ENCODE measurements around the gene EBPL.
"Not testable (repeated sequence)": the region's sequence is repeated elsewhere in the genome, so short reads cannot be mapped to it uniquely, and the experiment has no call there.

Gene EBPL

DNA sequence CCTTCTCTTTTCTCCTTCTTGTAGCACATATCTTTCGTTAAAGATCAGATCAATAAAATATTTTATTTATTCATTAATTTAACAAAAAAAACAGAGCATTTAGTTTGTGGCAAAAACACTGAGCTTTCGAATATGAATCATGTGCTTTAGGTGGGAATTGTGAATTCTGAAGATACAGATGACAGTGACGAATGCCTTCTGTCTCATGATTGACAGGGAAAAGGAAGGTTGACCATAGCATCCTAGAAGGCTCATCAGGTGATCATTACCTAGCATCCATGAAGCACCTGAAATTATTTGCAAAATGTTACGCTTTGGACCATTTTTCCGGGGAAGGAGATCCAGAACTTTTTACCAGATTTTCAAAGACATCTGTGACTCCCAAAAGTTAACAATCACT, 59.1 kb downstream of the EBPL start:
- DNase-seq = no peak

DNA sequence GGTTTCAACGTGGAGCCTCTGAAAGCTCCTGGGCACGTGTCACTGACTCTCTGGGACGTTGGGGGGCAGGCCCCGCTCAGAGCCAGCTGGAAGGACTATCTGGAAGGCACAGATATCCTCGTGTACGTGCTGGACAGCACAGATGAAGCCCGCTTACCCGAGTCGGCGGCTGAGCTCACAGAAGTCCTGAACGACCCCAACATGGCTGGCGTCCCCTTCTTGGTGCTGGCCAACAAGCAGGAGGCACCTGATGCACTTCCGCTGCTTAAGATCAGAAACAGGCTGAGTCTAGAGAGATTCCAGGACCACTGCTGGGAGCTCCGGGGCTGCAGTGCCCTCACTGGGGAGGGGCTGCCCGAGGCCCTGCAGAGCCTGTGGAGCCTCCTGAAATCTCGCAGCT, 60.7 kb downstream of the EBPL start:
- no peak for DNase-seq

DNA sequence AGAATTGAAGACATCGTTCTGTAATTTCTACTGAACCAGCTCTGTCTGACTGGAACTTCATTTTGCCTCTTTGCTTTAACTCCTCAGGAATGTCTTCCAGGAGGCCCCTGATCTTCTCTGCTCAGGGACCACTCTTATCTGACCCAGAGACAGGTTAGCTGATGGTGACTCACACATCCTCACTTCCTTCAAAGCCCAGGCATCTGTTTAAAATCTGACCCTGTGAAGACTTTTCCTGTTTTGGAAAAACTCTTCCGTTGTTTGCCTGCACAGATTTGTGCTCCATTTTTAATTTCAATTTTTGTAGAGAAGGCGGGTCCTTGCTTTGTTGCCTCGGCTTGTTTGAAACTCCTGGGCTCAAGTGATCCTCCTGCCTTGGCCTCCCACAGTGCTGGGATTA, 61.3 kb downstream of the EBPL start:
- no peak for DNase-seq

DNA sequence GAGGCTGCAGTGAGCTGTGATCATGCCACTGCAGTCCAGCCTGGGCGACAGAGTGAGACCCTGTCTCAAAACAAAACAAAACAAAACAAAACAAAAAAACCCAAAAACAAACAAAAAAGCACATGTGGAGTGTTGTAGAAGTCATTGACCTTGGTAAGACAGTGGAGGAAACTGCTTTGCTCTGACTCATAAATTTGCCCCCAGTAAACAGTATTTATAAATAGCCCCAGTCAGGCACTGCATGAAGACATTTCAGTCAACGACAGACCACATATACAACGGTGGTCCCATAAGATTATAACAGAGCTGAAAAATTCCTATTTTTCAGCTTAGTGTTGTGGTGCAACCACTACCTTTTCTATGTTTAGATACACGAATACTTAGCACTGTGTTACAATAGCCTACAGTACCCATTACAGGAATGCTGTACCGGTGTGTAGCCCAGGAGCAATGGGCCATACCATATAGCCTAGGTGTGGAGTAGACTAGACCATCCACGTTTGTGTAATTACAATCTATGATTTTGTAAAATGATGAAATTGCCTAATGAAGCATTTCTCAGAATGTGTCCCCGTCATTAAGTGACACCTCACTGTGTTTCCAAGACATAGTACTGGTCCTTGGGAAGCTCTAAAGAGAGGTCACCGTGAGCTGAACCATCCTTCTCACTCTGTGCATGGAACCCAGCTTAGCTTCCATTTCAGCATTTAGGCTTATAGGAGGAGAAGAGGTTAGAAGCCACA, 61.9 kb downstream of the EBPL start:
- no peak for DNase-seq

DNA sequence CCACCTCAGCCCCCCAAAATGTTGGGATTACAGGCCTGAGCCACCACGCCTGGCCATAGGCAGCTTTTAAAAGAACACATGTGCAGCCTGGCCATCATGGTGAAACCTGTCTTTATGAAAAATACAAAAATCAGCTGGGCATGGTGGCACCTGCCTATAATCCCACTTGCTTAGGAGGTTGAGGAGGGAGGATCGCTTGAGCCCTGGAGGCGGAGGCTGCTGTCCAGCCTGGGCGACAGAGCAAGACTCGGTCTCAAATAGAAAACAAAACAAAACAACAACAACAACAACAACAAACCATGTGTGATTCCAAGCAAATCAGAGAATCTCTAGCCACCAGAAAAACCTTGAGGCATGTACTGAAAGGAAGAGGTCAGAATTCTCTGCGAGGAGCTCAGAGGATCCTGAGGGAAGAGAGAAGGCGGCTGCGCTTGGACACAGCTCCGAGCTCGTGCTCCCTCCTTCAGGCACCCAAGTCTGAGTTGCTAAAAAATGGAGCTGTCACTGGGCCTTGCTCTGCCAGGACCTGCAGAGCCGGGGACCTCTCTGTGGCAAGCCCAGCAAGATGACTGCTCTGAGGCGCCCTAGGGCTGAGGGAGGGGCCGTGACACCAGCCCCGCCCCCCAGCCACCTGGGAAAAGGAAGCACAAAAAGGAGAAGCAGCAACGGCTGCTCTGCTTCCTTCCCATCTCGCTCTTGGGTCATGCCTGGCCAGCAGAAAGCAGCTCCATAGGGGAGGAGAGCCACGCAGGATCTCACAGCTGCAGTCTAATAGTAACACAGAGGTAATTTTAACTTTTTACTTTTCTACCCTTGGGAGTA, 63.2 kb downstream of the EBPL start, which contains the start of gene ARL11:
Gene ARL11 (plus strand): TSS at position 677 of the 822 bp plus-strand sequence. CDS start 1,941 bp downstream, outside the sequence.
- peak; percentile 93 for DNase-seq

DNA sequence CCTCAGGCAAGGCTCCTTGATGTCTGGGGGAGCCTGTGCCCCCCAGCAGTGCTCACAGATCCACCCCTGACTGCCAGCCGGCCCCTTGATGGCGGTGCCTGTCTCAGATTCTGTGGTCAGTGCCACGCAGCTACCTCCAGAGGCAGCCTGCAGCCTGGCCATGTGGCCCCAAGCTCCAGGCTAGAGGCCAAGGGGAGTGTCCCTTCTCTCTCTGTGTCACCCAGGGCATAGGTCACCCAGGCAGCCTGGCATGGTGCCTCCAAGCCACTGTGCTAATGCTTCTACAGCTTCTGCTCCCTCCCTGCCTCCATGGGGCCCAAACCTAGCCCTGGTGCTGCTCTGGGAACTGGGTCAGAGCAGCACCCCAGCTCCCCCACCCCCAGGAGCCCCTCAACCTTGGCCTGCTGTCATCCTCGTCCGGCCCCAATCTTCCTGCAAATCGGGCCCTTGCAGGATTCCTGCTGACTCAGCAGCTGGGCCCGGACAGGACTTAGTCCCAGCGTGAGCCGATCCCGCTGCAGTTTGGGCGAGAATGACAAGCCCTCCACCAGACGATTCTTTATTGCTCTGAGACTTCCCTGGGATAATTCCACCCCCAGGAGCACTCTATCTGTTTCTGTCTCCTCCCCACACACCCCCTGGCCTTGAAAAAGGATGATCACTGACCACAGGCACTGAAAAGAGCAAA, 65.8 kb downstream of the EBPL start:
- no peak for DNase-seq

DNA sequence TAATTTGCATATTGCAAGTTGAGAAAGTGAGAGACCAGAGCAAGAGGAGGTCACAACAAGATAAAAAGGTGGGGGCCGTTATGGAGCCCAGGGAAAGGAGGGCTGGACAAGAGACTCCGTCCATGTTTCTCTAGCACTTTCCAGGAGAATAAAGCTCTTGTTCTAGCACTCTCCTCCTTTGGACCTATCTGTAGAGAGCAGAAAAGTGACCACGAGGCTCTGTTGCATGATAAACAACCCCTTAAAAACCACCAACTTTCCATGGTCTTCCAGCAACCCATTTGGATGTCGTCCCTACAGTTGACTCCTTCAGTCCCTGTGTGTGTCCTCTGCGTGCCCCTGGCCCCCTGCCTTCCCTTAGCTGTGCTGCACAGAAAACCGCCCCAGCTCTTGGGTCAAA, 67.1 kb downstream of the EBPL start:
- DNase-seq = no peak

DNA sequence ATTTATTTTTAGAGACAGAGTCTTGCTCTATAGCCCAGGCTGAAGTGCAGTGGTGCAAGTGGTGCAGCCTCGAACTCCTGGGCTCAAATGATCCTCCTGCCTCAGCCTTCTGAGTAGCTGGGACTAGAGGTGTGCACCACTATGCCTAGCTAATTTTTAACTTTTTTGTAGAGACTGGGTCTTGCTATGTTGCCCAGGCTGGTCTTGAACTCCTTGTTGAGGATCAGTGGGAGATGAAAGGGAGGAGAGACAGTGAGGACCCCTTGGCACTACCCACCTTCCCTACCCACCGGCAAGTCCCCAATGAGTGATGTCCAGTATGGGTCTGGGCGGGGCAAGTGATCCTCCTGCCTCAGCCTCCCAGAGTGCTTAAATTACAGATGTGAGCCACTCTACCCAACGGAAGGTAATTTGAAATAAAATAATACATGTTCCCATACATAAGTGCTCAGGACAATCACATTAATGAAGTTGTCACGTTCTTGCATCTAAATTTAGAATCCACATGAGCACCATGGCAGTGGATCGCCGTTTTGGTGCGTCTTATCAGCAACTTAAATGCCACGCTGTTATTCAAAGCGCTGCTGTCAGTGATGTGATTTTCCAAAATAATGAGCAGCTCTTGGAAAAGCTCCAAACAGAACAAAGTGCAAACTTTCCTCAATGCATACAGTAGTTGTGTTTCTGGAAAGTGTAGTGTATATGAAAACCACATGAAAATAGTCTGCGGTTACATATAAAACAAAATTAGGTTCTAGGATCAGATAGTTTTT, 68.9 kb downstream of the EBPL start:
- no peak for DNase-seq

DNA sequence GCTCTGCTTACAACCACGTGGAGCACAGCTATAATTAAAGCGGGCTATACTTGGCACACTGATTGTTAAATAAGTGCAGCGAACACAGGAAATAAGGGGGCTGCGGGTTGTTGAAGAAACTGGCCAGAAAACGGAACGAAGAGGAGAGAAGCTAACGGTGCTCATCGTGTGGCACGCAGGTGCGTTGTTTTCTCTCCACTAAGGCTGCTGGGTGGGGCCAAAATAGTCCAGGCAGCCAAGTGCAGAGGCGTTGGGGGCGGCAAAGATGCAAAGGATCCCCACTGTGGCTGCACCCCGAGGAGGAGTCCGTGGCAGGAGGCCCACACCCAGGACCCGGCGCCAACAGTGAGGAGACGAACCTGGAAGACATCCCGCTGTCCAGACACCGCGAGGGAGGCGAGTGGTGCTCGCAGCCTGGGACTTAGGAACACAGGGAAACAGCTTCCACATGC, 71.1 kb downstream of the EBPL start:
- no peak for DNase-seq

DNA sequence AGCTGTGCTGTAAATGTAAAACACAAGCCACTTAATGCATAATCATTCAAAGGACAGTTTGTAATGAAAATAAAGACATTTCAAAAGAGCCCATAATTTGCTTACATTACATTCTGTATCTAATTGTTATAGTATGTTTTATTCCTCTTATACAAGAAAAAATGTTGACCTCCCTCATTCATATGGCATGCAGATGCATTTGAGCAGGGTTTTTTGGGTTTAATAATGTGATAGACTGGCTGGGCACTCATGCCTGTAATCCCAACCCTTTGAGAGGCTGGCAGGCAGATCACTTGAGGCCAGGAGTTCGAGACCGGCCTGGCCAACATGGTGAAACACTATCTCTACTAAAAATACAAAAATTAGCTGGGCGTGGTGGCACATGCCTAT, 74.6 kb downstream of the EBPL start:
- DNase-seq = no peak

DNA sequence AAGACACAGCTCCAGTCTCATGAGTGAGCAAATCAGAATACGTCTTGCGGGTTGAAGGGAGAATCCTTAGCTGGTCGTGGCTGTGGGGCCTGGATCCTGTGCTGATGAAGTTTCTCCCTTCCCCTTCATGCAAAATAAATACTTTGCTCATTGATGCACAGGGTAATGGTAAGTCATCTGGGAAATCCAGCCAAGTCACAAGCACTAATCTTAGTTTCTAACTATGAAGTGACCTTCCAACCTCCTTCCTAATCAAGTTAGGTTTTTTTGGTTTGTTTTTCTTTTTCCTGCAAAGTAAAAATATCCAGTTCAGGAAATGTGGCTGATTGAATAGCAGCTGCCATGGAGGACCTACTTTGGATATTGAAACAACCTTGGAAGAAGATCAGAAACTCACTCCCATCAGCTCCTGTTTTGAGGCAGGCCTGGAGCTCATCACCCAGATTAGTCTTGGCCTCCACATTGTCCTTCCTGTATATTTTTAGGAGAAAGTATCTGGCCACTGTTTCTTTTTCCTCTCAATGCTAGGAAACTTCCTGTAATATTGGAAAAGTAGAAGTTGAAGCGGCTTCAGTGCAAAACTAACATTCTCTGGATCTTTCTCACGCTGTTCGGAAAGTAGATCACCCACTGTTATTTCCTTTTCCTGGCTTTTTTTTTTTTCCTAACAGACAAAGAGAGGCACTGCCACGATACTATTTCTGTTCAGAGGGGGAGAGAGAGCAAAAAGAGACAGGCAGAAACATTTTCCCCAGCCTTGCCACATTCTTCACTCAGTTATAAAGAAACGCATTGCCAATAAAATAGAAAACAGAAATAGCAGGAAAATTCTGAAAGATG, 75.2 kb downstream of the EBPL start:
- DNase-seq = no peak

DNA sequence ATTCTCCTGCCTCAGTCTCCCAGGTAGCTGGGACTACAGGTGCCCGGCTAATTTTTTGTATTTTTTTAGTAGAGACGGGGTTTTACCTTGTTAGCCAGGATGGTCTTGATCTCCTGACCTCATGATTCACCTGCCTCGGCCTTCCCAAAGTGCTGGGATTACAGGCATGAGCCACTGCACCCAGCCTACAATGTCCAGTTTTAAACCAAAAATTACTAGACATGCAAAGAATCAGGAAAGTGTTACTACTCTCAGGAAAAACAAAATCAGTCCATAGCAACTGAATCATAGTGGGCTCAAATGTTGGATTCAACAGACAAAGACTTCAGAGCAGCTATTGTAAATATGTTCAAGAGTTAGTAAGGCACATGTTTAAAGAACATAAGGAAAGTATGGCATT, 79.2 kb downstream of the EBPL start:
- not testable (repeated sequence) for DNase-seq

All from GF-D8 (cell line).